SK-N-SH treated with all-trans-retinoic acid at 6 μM for 48 hours (cell line): ENCODE results near the gene OR1I1.
A peak's percentile ranks its signal among the peaks of the same experiment; 100 is the strongest.
"Not testable (repeated sequence)": the region's sequence is repeated elsewhere in the genome, so short reads cannot be mapped to it uniquely, and the experiment has no call there.

Source experiments
- ATAC-seq: fragments of 200-7000 bp; cut with Tn5 transposase; 3 replicates; pipeline ENCODE4 v1.9.1; 2020; ENCODE audit warnings: mild to moderate bottlenecking, moderate library complexity
- BACH2 ChIP-seq: fragments of 250-450 bp; sonication (Bioruptor Pico); IDR thresholded peaks from 2 replicates; pipeline ENCODE4 v1.9.0; 2021; ENCODE audit warnings: mild to moderate bottlenecking, borderline replicate concordance
- CSDC2 ChIP-seq: fragments of 250-450 bp; sonication (Bioruptor Pico); IDR thresholded peaks from 2 replicates; pipeline ENCODE4 v1.5.0; 2020; ENCODE audit warnings: mild to moderate bottlenecking, moderate library complexity
- ESRRG ChIP-seq: fragments of 250-450 bp; sonication (Bioruptor Pico); IDR thresholded peaks from 2 replicates; pipeline ENCODE4 v1.6.1; 2021; ENCODE audit warnings: mild to moderate bottlenecking
- GLIS3 ChIP-seq: fragments of 250-450 bp; sonication (Bioruptor Pico); IDR thresholded peaks from 2 replicates; pipeline ENCODE4 v1.5.0; 2020; ENCODE audit warnings: mild to moderate bottlenecking, moderate library complexity
- ISL1 ChIP-seq: fragments of 250-450 bp; sonication (Bioruptor Pico); IDR thresholded peaks from 2 replicates; pipeline ENCODE4 v2.1.2; 2022; ENCODE audit warnings: mild to moderate bottlenecking, moderate library complexity
- OSR1 ChIP-seq: fragments of 250-450 bp; sonication (Bioruptor Pico); IDR thresholded peaks from 2 replicates; pipeline ENCODE4 v1.8.0; 2022; ENCODE audit warnings: moderate library complexity, mild to moderate bottlenecking, inconsistent platforms
- PPARA ChIP-seq: fragments of 250-450 bp; sonication (Bioruptor Pico); IDR thresholded peaks from 2 replicates; pipeline ENCODE4 v1.5.0; 2020; ENCODE audit warnings: mild to moderate bottlenecking, borderline replicate concordance
- RARB ChIP-seq: fragments of 250-450 bp; sonication (Bioruptor Pico); IDR thresholded peaks from 2 replicates; pipeline ENCODE4 v1.8.0; 2021; ENCODE audit warnings: mild to moderate bottlenecking, moderate library complexity
- SNAI2 ChIP-seq: fragments of 250-450 bp; sonication (Bioruptor Pico); IDR thresholded peaks from 2 replicates; pipeline ENCODE4 v1.5.0; 2020; ENCODE audit warnings: mild to moderate bottlenecking, moderate library complexity
- TCF4 ChIP-seq: fragments of 250-450 bp; sonication (Bioruptor Pico); IDR thresholded peaks from 2 replicates; pipeline ENCODE4 v1.8.0; 2021; ENCODE audit warnings: mild to moderate bottlenecking, moderate library complexity, borderline replicate concordance
- ZC3H10 ChIP-seq: fragments of 250-450 bp; sonication (Bioruptor Pico); IDR thresholded peaks from 2 replicates; pipeline ENCODE4 v1.5.1; 2021; ENCODE audit warnings: mild to moderate bottlenecking, moderate library complexity
- ZFP3 ChIP-seq: fragments of 250-450 bp; sonication (Bioruptor Pico); IDR thresholded peaks from 2 replicates; pipeline ENCODE4 v1.5.0; 2020; ENCODE audit warnings: mild to moderate bottlenecking, moderate library complexity
- ZFP30 ChIP-seq: fragments of 450-650 bp; formaldehyde crosslinking; IDR thresholded peaks from 2 replicates; pipeline ENCODE4 v1.5.0; 2022; ENCODE audit warnings: mild to moderate bottlenecking, moderate library complexity
- ZNF565 ChIP-seq: fragments of 450-650 bp; formaldehyde crosslinking; conservative IDR thresholded peaks from 2 replicates; pipeline ENCODE4 v1.5.0; 2020; ENCODE audit warnings: low read depth, mild to moderate bottlenecking, moderate library complexity
- ZNF70 ChIP-seq: fragments of 450-650 bp; formaldehyde crosslinking; IDR thresholded peaks from 2 replicates; pipeline ENCODE4 v1.5.0; 2020; ENCODE audit warnings: mild to moderate bottlenecking, moderate library complexity
- TF ChIP-seq, protein P1 (sequence below): fragments of 250-450 bp; sonication (Bioruptor Pico); IDR thresholded peaks from 2 replicates; pipeline ENCODE4 v1.5.1; 2020; ENCODE audit warnings: low read depth, mild to moderate bottlenecking, moderate library complexity
- TF ChIP-seq, protein P2 (sequence below): fragments of 250-450 bp; sonication (Bioruptor Pico); IDR thresholded peaks from 2 replicates; pipeline ENCODE4 v1.8.0; 2021; ENCODE audit warnings: low read depth, mild to moderate bottlenecking, moderate library complexity, borderline replicate concordance
- TF ChIP-seq, protein P3 (sequence below): fragments of 250-450 bp; sonication (Bioruptor Pico); IDR thresholded peaks from 2 replicates; pipeline ENCODE4 v1.5.0; 2020; ENCODE audit warnings: mild to moderate bottlenecking, moderate library complexity
- TF ChIP-seq, protein P4 (sequence below): fragments of 250-450 bp; sonication (Bioruptor Pico); IDR thresholded peaks from 2 replicates; pipeline ENCODE4 v1.8.0; 2020; ENCODE audit warnings: mild to moderate bottlenecking, moderate library complexity, borderline replicate concordance

Gene OR1I1

DNA sequence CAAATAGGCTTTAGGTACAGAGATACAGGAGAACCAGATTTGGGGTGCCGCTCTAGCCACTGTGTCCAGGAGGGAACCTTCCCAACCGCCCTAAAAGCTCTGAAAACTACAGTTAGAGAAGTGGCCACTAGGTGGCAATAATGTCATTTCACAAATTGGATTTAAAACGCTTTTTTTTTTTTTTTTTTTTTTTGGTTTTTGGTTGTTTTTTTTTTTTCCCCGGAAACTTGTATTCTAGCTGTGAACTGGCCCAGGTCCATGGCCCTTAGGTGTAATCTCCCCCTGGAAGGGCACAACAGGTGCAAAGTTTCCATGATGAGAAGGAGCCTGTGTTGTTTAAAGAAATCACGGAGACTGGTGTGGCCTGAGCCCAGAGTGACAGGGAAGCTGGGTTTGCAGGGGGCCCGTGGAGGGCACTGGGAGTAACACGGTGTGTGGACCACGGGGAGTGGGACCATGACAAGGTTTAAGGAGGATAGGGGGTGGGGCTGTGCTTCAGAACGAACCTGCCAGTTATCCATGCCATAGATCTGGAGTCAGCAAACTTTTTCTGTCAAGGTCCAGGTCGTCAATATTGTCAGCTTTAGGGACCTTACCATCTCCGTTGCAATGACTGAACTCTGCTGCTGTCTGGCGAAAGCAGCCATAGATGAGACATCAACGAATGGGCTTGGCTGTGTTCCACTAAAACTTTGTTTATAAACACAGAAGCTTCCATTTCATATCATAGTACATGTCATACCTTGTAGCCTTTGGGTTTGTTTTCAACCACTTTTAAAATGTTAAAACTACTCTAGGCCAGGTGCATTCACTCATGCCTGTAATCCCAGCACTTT, 10.1 kb downstream of the OR1I1 start:
- ATAC-seq = peak; percentile 79
- no peak for TF ChIP-seq ISL1 (CRISPR knock-in tag)
- no peak for TF ChIP-seq ZFP3 (CRISPR knock-in tag)
- no peak for TF ChIP-seq ESRRG
- TF ChIP-seq PPARA (CRISPR knock-in tag) = no peak
- no peak for TF ChIP-seq BACH2
- no peak for TF ChIP-seq SNAI2 (CRISPR knock-in tag)

DNA sequence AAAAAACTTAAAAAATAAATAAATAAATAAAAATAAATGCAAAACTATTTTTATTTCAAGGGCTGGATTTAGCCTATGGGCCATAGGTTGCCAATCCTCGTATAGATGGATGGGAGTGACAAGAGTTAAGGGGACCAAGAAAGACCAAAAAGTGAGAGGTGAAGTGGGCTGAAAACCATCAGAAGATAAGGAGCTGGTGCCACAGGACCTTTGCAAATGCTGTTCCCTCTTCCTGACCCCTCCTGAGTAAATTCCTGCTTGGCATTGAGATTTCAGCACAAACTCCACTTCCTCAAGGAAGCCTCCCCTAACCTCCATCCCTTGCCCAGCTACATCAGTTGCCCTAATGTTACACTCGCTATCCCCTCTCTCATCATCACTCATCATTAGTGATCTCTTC, 11.0 kb downstream of the OR1I1 start:
- TF ChIP-seq ZFP3 (CRISPR knock-in tag) (no peak), ZNF565 (CRISPR knock-in tag) (no peak), ZNF70 (CRISPR knock-in tag) (no peak), OSR1 (no peak), PPARA (CRISPR knock-in tag) (no peak), CSDC2 (CRISPR knock-in tag) (no peak), GLIS3 (no peak), ESRRG (no peak), SNAI2 (CRISPR knock-in tag) (no peak), BACH2 (no peak), RARB (CRISPR knock-in tag) (no peak)
- TF ChIP-seq, protein P1, sequence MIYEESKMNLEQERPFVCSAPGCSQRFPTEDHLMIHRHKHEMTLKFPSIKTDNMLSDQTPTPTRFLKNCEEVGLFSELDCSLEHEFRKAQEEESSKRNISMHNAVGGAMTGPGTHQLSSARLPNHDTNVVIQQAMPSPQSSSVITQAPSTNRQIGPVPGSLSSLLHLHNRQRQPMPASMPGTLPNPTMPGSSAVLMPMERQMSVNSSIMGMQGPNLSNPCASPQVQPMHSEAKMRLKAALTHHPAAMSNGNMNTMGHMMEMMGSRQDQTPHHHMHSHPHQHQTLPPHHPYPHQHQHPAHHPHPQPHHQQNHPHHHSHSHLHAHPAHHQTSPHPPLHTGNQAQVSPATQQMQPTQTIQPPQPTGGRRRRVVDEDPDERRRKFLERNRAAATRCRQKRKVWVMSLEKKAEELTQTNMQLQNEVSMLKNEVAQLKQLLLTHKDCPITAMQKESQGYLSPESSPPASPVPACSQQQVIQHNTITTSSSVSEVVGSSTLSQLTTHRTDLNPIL = no peak
- TF ChIP-seq, protein P2, sequence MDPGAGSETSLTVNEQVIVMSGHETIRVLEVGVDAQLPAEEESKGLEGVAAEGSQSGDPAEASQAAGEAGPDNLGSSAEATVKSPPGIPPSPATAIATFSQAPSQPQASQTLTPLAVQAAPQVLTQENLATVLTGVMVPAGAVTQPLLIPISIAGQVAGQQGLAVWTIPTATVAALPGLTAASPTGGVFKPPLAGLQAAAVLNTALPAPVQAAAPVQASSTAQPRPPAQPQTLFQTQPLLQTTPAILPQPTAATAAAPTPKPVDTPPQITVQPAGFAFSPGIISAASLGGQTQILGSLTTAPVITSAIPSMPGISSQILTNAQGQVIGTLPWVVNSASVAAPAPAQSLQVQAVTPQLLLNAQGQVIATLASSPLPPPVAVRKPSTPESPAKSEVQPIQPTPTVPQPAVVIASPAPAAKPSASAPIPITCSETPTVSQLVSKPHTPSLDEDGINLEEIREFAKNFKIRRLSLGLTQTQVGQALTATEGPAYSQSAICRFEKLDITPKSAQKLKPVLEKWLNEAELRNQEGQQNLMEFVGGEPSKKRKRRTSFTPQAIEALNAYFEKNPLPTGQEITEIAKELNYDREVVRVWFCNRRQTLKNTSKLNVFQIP (CRISPR knock-in tag) = no peak
- TF ChIP-seq, protein P3, sequence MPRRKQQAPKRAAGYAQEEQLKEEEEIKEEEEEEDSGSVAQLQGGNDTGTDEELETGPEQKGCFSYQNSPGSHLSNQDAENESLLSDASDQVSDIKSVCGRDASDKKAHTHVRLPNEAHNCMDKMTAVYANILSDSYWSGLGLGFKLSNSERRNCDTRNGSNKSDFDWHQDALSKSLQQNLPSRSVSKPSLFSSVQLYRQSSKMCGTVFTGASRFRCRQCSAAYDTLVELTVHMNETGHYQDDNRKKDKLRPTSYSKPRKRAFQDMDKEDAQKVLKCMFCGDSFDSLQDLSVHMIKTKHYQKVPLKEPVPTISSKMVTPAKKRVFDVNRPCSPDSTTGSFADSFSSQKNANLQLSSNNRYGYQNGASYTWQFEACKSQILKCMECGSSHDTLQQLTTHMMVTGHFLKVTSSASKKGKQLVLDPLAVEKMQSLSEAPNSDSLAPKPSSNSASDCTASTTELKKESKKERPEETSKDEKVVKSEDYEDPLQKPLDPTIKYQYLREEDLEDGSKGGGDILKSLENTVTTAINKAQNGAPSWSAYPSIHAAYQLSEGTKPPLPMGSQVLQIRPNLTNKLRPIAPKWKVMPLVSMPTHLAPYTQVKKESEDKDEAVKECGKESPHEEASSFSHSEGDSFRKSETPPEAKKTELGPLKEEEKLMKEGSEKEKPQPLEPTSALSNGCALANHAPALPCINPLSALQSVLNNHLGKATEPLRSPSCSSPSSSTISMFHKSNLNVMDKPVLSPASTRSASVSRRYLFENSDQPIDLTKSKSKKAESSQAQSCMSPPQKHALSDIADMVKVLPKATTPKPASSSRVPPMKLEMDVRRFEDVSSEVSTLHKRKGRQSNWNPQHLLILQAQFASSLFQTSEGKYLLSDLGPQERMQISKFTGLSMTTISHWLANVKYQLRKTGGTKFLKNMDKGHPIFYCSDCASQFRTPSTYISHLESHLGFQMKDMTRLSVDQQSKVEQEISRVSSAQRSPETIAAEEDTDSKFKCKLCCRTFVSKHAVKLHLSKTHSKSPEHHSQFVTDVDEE = no peak
- ATAC-seq = no peak

DNA sequence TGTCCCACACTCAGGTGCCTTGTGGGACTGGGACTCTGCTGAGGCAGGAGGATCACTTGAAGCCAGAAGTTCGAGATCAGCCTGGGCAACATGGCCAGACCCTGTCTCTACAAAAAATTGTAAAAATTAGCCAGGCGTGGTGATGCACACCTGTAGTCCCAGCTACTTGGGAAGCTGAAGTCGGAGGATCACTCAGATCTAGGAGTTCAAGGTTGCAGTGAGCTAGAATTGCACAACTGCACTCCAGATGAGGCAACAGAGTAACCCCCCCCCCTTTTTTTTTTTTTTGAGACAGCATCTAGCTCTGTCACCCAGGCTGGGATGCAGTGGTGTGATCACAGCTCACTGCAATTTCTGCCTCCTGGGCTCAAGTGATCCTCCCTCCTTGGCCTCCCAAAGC, 14.2 kb downstream of the OR1I1 start:
- TF ChIP-seq ZC3H10 (CRISPR knock-in tag) (no peak), ZFP30 (no peak), RARB (CRISPR knock-in tag) (no peak)
- TF ChIP-seq, protein P3 = no peak
- ATAC-seq = no peak

DNA sequence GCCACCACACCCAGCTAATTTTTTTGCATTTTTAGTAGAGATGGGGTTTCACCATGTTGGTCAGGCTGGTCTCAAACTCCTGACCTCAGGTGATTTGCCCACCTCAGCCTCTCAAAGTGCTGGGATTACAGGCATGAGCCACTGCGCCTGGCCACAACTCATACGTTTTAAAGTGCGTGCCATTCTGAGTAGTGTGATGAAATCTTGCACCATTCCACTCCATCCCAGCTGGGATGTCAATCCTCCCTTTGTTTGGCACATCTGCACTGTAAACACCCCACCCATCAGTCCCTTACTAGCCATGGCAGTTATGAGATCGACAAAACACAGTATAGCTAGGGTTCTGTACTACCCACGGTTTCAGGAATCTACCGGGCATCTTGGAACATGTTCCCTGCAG, 16.0 kb downstream of the OR1I1 start:
- not testable (repeated sequence) for ATAC-seq

DNA sequence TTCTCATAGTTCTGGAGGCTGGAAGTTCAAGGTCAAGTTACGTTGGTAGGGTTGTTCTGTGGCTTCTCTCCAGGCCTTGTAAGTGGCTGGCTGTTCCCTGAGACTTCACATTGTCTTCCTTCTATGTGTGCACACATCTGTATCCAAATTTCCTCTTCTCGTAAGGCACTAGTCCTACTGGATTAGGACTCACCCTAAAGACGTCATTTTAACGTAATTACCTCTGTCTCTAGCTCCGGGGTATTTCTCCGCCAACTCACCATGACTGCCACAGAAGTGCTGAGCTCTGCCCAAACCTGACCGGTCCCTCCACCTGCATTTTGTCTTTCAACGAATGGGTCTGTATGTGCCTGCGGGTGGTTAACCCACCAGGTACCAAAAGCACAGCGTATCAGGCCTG, 16.4 kb downstream of the OR1I1 start:
- TF ChIP-seq, protein P2 (CRISPR knock-in tag) = no peak
- TF ChIP-seq ZNF70 (CRISPR knock-in tag) (no peak), TCF4 (CRISPR knock-in tag) (no peak)
- TF ChIP-seq, protein P4, sequence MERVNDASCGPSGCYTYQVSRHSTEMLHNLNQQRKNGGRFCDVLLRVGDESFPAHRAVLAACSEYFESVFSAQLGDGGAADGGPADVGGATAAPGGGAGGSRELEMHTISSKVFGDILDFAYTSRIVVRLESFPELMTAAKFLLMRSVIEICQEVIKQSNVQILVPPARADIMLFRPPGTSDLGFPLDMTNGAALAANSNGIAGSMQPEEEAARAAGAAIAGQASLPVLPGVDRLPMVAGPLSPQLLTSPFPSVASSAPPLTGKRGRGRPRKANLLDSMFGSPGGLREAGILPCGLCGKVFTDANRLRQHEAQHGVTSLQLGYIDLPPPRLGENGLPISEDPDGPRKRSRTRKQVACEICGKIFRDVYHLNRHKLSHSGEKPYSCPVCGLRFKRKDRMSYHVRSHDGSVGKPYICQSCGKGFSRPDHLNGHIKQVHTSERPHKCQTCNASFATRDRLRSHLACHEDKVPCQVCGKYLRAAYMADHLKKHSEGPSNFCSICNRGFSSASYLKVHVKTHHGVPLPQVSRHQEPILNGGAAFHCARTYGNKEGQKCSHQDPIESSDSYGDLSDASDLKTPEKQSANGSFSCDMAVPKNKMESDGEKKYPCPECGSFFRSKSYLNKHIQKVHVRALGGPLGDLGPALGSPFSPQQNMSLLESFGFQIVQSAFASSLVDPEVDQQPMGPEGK (CRISPR knock-in tag) = no peak
- no peak for ATAC-seq
